ENCODE results near the gene TAPT1.

The TAPT1 gene

GRCh38 chr4:16225863-16226815, at the start of gene TAPT1:
TAPT1 (minus strand) TSS chr4:16226471; CDS start chr4:16226457, 14 bp downstream.
- peak; percentile 62 for DNase-seq

- DNase-seq = no peak
Measured at GRCh38 chr4:16271411-16271810, 45.1 kb upstream of the TAPT1 start.

GRCh38 chr4:16270454-16271328, 44.4 kb upstream of the TAPT1 start:
- no peak for DNase-seq

GRCh38 chr4:16269742-16270453, 43.6 kb upstream of the TAPT1 start:
- DNase-seq = peak; percentile 99

- DNase-seq = peak; percentile 54
Measured at GRCh38 chr4:16269240-16269639, 43.0 kb upstream of the TAPT1 start.

GRCh38 chr4:16268290-16268689, 42.0 kb upstream of the TAPT1 start:
- no peak for DNase-seq

- DNase-seq = no peak
Measured at GRCh38 chr4:16267639-16268038, 41.4 kb upstream of the TAPT1 start.

- no peak for DNase-seq
Measured at GRCh38 chr4:16265820-16266219, 39.5 kb upstream of the TAPT1 start.

GRCh38 chr4:16264798-16265197, 38.5 kb upstream of the TAPT1 start:
- DNase-seq = peak; percentile 59

- DNase-seq = no peak
Measured at GRCh38 chr4:16263056-16263455, 36.8 kb upstream of the TAPT1 start.

GRCh38 chr4:16262188-16262587, 35.9 kb upstream of the TAPT1 start:
- DNase-seq = no peak

GRCh38 chr4:16261313-16261878, 35.1 kb upstream of the TAPT1 start:
- DNase-seq = no peak

GRCh38 chr4:16259889-16260246, 33.6 kb upstream of the TAPT1 start:
- DNase-seq = peak; percentile 53

GRCh38 chr4:16259241-16259888, 33.1 kb upstream of the TAPT1 start:
- DNase-seq = no peak

GRCh38 chr4:16257611-16258010, 31.3 kb upstream of the TAPT1 start:
- no peak for DNase-seq

GRCh38 chr4:16256343-16256742, 30.1 kb upstream of the TAPT1 start:
- no peak for DNase-seq

GRCh38 chr4:16255730-16256129, 29.5 kb upstream of the TAPT1 start:
- no peak for DNase-seq

- peak; percentile 91 for DNase-seq
Measured at GRCh38 chr4:16253127-16253960, 27.1 kb upstream of the TAPT1 start.

- DNase-seq = peak; percentile 44
Measured at GRCh38 chr4:16250661-16251365, 24.5 kb upstream of the TAPT1 start.

GRCh38 chr4:16248605-16249004, 22.3 kb upstream of the TAPT1 start:
- no peak for DNase-seq

- no peak for DNase-seq
Measured at GRCh38 chr4:16245241-16245640, 19.0 kb upstream of the TAPT1 start.
